DMS114 treated with DMSO at 0.1 percent for 48 hours (cell line): ENCODE data around the gene WDR41.

Experiments used
- DNase-seq: peaks from one replicate; lab custom pipeline; 2025; ENCODE audit not compliant: unreplicated experiment; lab: John Stamatoyannopoulos, UW

Gene WDR41

DNA sequence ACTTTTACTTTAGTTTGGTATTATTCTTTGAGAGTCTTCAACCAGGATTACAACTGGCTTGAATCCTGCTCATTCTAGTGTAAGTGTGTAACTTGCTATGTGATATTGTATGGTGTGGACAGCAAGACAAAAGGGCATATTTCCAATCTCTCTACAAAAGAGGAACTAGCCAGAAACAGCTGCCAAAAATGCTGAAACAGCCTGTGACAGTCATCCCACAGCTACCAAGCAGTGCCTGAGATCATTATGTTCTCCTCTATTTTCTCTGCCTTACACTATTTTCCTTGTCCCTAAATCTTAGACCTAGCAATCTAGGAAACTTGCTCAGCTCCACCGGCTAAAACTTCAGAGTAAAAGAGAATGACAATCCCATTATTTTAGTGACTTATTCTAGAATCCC is 42.8 kb downstream of the WDR41 start:
- DNase-seq: no peak

DNA sequence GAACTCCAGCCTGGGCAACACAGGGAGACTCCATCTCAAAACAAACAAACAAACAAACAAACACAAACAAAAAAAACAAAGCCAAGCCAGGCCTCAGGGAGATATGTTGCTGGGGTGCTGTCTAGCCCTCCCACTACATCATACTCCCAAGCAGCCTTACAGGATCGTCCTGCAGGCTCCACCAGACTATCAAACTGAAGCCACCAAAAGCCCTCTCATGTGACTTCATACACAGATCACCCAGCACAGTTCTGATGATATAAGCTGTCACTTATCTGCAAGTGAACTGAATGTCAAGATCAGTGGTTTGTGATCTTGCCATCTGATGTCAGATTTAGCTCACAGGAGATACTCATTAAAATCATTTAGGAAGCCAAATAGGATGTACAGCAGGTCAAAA is 43.3 kb downstream of the WDR41 start:
- DNase-seq: no peak

DNA sequence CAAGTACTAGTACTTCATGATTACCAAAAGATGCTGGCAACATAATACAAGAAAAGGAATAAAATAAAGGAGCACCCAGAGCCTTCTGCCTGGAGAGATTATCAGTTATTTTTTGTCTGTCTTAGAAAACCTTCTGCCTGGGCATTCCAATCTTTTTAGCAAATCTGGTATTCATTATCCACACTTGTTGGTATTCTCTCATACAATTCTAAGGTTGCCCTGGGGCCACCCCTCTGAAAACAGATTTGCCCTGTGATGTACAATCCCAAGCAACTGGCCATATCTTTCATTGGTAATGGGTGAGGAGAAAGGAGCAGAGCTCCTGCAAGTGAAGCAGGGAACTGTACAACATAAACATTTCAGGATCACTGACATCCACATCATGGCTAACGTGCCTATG is 47.8 kb downstream of the WDR41 start:
- DNase-seq: no peak

DNA sequence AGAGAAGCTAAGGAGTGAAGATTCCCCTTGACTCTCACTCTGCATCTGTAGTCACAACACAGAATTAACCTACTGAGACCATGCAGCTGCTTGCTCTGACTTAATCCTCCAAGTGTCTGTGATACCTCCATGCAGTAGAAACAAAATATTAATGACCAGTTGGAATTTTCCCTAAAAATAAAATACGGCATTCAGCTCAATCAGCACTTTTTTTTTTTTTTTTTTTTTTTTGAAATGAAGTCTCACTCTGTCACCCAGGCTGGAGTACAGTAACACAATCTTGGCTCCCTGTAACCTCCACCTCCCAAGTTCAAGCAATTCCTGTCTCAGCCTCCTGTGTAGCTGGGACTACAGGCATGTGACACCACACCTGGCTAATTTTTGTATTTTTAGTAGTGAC is 48.4 kb downstream of the WDR41 start:
- no peak for DNase-seq

DNA sequence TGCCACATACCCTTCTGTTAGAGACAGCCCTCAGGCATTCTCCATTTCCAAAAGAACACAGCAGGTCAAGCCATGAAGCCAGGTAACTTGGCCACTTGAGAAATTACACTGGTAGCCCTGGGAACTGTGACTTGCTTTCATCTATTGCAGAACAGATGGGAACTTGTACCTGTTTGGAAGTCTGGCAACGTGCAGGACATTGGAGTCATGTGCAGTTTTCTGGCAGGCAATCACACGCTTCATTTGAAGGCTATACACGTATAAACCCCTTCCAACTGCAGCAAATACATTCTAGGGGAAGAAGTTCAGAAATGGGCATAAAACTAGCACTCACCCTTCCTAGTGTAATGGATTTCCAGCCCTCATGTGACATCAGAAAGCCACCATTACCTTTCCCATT is 54.0 kb downstream of the WDR41 start:
- DNase-seq: no peak

DNA sequence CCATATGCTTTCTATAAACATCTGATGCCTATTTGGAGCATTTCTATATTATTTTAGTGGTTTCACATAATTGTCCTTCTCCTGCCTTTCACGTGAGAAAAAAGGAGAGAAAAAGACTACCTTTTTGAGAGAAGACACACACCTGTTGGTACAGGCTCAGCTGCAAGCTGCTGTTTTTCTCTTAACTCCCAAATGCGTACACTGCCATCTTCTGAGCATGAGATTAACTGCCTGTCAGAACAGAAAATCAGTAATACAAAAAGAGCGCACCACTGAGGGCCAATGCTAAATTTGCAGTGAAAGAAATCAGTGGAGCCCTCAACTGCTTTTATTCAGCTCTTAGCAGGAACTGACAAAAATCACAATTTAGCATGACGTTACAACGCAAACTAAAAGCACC is 54.9 kb downstream of the WDR41 start:
- DNase-seq: no peak

DNA sequence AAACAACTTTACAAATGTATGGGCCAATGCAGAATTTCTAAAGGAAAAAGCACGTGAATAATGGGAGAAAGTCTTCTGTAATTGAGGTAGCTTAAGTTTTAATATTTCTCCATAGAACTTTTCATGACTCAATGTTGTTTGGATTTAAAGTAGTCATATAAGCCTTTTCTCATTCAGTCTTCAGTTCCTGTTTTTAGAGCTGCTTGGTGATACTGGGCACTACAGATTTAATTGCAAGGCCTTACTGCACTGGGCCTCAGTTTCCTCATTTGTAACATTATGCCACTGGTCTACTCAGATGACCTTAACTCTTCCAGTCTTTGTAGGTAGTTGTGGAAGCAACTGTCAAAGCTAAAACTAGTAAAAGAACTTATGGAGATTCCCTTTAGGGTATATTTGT is 60.4 kb downstream of the WDR41 start:
- no peak for DNase-seq

DNA sequence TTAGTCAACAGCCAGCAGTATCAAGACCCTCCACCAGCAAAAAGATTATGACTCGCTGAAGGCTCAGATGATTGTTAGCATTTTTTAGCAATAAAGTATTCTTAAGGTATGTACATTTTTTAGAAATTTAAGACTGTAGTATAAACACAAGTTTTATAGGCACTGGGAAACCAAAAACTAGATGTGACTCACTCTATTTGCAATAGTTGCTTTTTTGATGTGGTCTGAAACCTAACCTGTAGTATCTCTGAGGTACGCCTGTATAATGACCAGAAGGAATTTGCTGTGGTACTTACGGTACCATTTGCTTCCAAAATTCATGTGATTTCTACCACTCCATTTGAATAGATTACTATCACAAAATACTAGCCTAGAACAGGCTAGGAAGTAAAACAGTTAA is 60.8 kb downstream of the WDR41 start:
- no peak for DNase-seq

DNA sequence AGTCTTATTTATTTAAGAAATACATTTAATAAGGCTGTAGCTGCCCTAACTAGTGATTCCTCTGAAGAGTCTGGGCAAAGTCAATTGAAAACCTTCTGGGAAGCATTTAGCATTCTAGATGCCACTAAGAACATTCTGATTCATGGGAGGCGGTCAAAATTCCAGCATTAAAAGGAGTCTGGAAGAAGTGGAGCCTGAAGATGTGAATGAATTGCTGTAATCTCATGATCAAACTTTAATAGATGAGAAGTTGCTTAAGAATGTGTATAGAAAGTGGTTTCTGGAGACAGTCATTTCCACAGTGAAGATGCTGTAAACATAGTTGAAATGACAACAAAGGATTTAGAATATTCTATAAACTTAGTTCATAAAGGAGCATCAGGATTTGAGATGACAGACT is 61.4 kb downstream of the WDR41 start:
- no peak for DNase-seq

DNA sequence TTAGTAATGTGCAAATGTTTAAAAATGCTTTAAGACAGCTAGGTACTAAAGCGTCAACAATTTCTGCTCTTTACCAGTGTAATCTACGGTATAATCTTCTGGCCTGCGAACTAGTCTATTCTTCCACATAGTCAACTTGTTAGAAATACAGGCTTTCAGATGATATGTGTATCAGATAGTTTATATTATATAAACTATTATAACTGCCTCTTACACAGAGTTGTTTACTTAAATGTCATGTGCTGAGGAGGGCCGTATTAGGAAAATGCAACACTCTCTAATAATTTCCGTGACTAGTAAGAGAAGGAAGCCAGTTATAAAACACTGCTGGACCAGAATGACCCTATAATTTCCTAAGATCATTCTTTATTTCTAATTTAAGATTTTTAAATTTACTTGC is 63.6 kb downstream of the WDR41 start:
- no peak for DNase-seq

DNA sequence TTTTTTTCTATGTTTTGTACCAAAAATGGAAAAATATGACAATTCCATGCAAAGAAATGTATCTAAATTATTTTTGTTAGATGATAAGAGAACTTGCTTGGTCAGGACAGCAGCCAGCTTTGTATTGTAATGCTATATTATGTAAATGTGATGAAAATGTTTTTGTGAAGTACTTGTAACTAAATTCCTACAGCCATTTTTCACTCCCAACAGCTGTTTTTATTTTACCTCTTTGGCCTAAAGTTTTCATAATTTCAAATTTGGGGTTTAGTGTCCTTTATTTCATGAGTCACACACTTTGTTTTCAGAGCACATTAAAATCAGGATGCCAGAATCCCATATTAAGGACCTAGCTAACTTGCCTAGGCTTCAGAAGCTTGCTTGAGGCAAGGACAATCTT is 64.1 kb downstream of the WDR41 start:
- no peak for DNase-seq

DNA sequence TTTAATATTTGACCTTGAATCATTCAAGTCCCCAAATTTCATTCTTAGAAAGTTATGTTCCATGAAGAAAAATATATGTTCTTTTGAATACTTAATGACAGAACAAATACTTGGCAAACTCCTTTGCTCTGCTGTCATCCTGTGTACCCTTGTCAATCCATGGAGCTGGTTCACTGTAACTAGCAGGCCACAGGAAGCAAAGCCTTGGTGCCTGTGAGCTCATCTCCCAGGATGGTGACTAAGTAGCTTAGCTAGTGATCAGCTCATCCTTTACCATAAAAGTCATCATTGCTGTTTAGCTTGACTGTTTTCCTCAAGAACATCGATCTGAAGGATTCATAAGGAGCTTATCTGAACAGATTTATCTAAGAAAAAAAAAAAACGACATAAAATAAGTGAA is 65.4 kb downstream of the WDR41 start:
- DNase-seq: no peak

DNA sequence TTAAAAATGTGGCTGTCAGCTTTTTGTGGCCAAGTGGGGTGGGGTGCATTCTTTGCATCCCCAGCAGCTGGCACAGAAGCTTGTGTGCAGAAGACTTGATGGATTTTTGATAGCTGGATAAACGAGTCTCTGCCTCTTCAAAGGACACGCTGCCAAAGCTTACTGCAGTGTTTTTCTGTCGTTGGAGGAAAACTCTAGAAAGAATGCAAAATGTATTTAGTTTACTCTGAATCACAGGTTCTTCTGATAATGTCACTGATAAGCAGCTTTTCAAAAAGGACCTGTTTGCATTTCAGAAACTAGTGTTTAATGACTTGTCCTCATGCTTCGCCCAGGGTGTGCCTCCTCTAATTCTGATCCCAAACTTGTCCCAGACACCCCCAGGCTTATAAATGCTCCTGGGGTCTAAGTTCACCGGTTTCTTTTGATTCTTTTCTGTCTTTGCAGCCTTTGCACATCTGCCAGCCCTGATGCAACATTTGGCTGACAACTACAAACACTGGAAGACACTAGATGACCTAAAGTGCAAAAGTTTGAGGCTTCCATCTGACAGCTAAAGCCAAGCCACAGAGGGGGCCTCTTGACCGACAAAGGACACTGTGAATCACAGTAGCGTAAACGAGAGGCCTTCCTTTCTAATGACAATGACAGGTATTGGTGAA is 66.0 kb downstream of the WDR41 start:
- no peak for DNase-seq

DNA sequence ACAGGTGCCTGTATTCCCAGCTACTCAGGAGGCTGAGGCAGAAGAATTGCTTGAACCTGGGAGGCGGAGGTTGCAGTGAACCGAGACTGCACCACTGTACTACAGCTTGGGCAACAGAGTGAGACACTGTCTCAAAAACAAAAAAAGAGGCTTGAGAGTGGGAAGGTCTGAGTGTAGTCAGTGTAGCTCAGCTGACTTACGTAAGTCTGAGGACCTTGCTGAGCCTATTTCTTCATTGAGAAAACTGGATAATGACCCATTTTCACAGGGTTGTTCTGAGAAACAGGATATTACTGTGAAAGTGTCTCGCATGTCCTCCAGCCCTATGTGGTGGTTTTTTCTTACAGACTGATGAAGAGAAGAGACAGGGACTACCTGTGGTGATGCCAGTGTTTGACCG is 66.7 kb downstream of the WDR41 start:
- DNase-seq: no peak

DNA sequence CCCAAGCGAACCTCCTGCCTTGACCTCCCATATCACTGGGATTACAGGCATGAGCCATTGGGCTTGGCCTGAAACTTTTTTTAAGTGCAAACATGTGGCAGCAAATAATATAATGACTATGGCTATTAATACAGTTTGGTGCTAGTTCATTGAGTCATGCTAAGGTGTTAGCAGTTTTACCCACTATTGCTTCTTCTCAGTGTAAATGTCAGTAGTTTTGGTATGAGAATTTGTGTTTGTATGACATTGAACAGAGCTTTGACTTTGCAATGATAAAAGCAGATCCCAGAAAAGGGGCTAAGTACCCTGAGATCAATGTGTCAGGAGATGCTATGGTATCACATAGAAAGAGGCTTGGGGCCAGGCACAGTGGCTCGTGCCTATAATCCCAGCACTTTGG is 67.2 kb downstream of the WDR41 start:
- no peak for DNase-seq

DNA sequence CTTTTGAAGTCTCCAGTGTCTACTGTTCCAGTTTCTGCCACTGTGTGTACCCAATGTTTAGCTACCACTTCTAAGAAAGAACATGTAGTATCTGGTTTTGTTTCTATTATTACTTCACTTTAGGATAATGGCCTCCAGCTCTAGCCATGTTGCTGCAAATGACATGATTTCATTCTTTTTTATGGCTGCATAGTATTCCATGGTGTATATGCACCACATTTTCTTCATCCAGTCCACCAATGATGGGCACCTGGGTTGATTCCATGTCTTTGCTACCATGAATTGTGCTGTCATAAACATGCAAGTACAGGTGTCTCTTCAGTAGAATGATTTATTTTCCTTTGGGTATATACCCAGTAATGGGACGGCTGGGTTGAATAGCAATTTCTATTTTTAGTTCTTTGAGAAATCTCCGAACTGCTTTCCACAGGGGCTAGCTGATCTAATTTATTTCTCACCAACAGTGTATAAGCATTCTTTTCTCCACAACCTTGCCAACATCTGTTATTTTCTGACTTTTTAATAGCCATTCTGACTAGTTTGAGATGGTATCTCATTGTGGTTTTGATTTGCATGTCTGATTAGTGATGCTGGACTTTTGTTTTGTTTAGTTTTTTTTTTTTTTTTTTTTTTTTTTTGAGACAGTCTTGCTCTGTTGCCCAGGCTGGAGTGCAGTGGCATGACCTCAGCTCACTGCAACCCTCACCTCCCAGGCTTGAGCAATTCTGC is 68.9 kb downstream of the WDR41 start:
- no peak for DNase-seq

DNA sequence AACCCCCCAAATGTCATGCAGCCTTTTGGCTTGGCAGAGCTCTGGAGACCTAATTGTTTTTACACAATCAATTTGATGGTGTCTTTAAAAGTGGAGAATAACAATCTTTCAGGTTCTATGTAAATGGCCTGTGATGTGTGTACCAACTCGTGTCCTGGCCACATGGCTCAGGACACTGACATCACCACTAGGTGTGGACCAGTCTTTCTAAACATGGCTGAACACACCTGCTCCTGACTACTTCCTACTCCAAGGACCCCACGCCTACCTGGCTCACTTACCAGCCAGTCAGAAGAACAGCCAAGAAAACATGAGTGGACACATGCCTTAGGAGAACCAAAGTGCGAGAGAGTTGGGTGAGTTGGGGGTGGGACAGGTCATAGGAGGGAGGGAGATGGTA is 71.2 kb downstream of the WDR41 start:
- no peak for DNase-seq

DNA sequence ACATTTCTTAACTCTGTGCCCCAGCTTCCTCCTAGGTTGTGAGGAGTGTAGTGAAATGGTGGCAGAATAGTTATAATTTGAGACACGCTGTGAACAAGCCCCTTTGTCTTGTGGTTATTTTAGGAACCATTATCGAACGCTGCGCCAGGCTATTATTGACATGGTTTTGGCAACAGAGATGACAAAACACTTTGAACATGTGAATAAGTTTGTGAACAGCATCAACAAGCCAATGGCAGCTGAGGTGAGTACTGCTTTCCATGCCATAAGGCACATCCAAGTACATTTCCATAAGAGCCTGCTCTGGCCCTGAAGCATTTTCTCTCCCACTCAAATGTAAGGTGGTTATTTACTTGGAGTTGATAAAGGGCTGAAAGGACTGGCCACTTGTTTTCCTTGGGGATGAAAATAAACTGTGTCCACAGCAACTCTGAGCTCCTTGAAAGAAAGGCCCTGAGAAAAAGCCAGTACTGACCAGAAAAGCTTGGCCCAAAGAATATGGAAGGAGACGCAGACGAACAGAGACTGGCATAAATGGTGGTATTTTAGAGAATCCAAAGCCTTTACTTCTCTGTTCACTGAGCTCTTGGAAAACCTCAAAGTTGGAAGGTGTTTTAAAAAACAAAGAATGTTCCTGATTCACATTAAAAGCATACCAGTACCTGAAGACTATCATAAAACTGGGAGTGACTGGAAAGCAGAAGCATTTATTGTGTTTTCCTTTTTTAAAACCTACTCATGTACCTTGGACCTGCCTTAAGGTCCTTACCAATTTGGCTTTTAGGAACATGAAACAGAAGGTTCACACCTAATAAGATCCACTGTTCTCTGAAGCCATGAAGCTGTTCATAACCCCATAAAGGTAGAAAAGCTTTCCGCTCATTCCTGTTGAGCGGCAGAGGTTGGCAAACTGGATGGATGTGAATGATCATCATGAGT is 72.2 kb downstream of the WDR41 start:
- DNase-seq: no peak

DNA sequence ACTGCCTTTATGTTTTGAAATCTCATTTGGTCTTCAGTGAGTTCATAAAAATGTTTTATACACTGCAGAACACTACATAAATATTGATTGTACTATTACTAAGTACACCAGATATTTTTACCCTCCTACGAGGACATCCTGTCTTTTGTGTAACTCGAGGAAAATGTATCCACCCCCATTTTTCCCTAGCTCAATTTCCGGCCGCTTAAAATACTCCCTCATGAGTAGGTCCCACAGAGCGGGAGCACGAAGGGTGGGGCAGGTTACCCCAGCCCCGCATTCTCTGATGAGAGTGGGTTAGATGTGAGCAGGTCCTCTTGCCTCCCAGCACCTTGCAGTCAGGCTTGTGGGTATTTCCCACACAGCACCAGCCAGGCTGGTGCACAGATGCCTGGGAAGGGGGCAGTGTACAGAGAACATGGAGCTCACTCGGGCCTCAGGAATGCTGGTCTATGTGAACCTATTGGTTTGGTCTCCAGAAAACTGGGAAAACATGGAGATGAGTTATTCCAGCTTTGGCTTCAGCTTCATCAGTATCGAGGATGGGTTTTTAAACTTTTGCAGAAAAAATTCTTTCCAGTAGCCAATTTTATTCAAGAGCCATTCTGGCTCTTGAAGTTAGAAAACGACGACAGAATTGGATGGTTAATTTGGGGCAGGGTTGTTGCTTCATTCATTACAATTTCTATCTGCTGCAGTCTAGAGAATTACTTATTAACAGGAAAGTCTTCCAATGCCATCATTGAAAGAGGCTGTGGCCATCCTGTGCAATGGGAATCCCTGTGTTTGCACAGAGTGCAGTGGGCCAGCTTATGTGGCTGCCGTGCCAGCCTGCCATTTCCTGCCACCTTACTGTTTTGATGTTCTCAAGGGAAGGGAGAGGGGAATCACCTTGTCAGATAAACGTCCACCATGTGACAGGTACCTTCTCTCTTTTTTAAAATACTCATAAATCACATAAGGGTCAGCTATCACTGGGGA is 73.2 kb downstream of the WDR41 start:
- no peak for DNase-seq

DNA sequence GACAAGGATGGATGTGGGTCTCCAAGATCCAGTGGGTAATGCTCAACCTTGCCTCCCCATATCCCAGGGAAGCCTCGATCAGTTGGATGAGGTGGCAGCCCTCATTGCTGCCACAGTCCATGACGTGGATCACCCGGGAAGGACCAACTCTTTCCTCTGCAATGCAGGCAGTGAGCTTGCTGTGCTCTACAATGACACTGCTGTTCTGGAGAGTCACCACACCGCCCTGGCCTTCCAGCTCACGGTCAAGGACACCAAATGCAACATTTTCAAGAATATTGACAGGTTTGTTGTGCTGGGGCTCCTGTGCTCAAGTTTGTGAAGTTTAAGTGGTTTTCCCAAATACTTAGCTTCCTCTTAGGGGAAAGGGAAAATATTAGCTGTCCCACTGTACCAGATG is 74.0 kb downstream of the WDR41 start:
- DNase-seq: no peak

DNA sequence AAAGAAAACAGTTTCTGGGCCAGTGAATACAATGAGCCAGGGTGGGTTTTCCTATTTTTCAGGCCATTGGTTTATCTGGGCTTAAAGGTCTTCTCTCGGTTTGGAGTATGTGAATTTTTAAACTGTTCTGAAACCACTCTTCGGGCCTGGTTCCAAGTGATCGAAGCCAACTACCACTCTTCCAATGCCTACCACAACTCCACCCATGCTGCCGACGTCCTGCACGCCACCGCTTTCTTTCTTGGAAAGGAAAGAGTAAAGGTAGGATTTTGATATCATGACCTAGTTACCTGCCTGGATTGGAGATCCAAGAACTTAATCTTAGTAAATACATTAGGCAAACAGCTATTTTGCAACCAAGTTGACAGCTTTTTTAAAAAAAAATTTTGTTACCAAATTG is 79.1 kb downstream of the WDR41 start:
- DNase-seq: no peak
